Loucy (cell line): Measurements from ENCODE around the gene SKIC8.

Source experiments
- EZH2phosphoT487 ChIP-seq: fragments of 200-600 bp; IDR thresholded peaks from 2 replicates; pipeline ENCODE4 v1.6.1; 2018; ENCODE audit warnings: antibody characterized with exemption, mild to moderate bottlenecking, moderate library complexity, borderline replicate concordance
- TF ChIP-seq, protein P1 (sequence below): fragments of 200-600 bp; sonication (generic); conservative IDR thresholded peaks from 2 replicates; pipeline ENCODE4 v1.5.1; 2014; ENCODE audit warnings: mild to moderate bottlenecking, antibody characterized with exemption, low read length

DNA sequence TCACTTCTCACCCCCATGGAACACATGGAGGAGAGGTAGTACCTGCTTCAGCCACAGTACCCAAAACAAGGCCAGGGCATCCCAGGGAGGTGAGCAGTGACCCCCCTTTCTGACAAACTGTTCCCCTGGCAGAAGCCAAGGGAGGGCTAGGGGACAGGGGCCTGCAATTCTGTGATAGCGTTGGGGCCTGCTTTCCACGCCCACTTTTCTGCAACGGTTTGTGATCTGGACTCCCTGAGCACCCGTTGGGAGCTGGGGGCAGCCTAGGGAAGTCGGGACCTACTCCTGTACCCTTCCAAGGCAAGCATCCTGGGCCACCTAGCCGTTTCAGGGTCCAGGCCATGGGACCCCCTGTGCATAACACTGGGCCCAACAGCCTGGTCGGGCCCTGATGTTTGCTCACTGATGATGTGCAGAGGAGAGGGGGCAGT lies 36.0 kb downstream of the SKIC8 start:
- TF ChIP-seq, protein P1, sequence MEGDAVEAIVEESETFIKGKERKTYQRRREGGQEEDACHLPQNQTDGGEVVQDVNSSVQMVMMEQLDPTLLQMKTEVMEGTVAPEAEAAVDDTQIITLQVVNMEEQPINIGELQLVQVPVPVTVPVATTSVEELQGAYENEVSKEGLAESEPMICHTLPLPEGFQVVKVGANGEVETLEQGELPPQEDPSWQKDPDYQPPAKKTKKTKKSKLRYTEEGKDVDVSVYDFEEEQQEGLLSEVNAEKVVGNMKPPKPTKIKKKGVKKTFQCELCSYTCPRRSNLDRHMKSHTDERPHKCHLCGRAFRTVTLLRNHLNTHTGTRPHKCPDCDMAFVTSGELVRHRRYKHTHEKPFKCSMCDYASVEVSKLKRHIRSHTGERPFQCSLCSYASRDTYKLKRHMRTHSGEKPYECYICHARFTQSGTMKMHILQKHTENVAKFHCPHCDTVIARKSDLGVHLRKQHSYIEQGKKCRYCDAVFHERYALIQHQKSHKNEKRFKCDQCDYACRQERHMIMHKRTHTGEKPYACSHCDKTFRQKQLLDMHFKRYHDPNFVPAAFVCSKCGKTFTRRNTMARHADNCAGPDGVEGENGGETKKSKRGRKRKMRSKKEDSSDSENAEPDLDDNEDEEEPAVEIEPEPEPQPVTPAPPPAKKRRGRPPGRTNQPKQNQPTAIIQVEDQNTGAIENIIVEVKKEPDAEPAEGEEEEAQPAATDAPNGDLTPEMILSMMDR: no peak
- TF ChIP-seq EZH2phosphoT487: no peak
